Chondrocyte (in vitro differentiated cells): ENCODE data around the gene TUBB3. TPM values are rescaled to one million over a fixed set of nuclear protein-coding genes. Genes with fewer than 3 reads are reported as not detected.
"Not testable (repeated sequence)": the region's sequence is repeated elsewhere in the genome, so short reads cannot be mapped to it uniquely, and the experiment has no call there.

Experiments
- DNase-seq: peaks from one replicate; pipeline ENCODE4 v3.0.0; 2021; ENCODE audit warnings: mixed read lengths, low spot score
- H3K27ac Mint-ChIP-seq: one replicate; pipeline ENCODE4 v1.8.0; 2021; ENCODE audit warnings: mild to moderate bottlenecking, moderate library complexity, mixed read lengths; ENCODE audit not compliant: unreplicated experiment
- H3K27me3 Mint-ChIP-seq: 2 replicates; pipeline ENCODE4 v1.8.0; 2021; ENCODE audit warnings: low read depth, mixed read lengths
- H3K36me3 Mint-ChIP-seq: 2 replicates; pipeline ENCODE4 v1.8.0; 2021; ENCODE audit warnings: low read depth, mixed read lengths
- H3K4me1 Mint-ChIP-seq: 2 replicates; pipeline ENCODE4 v1.8.0; 2021; ENCODE audit warnings: low read depth, mild to moderate bottlenecking, mixed read lengths
- H3K4me3 Mint-ChIP-seq: one replicate; pipeline ENCODE4 v1.8.0; 2021; ENCODE audit warnings: mild to moderate bottlenecking, moderate library complexity, mixed read lengths; ENCODE audit not compliant: unreplicated experiment
- H3K9me3 Mint-ChIP-seq: 2 replicates; pipeline ENCODE4 v1.8.0; 2021; ENCODE audit warnings: low read depth, mixed read lengths
- long read RNA-seq: library from polyadenylated mRNA; stranded (forward); transcript quantifications from one replicate; pipeline ENCODE4 v2.0.0, GENCODE V29; 2021
- total RNA-seq: library from RNA; stranded (reverse); gene quantifications from 3 replicates; pipeline ENCODE4 v1.2.1, GENCODE V29; 2021
- TF ChIP-seq, protein P1 (sequence below): fragments of 200-600 bp; sonication (generic); IDR thresholded peaks from 2 replicates; pipeline ENCODE4 v1.5.0; 2021; ENCODE audit warnings: antibody characterized with exemption, mild to moderate bottlenecking, moderate library complexity

Gene TUBB3
- 97.1 to 117 TPM (median 104 TPM) in 3 replicates for total RNA-seq
- long read RNA-seq, transcript TUBB3-201 (4 exons, 1,769 nt), result major isoform, 83 of 103 reads
- long read RNA-seq, transcript TUBB3-206 (4 exons, 1,978 nt), result minor isoform, 8 of 103 reads
- long read RNA-seq, partial matches to known transcripts, result 0 of 103 reads
- long read RNA-seq, other reads (novel, unspliced or antisense), result 12 of 103 reads

- Mint-ChIP-seq H3K4me3 (peak within 1 kb of the TSS; percentile 89), H3K9me3 (no peaks in the 10 kb centered on the region), H3K27ac (peak within 1 kb of the TSS; percentile 100), H3K27me3 (no peaks in the 10 kb centered on the region), H3K4me1 (peaks cover 51% of the 10 kb centered on the region), H3K36me3 (no peaks in the 10 kb centered on the region)
- TF ChIP-seq, protein P1, sequence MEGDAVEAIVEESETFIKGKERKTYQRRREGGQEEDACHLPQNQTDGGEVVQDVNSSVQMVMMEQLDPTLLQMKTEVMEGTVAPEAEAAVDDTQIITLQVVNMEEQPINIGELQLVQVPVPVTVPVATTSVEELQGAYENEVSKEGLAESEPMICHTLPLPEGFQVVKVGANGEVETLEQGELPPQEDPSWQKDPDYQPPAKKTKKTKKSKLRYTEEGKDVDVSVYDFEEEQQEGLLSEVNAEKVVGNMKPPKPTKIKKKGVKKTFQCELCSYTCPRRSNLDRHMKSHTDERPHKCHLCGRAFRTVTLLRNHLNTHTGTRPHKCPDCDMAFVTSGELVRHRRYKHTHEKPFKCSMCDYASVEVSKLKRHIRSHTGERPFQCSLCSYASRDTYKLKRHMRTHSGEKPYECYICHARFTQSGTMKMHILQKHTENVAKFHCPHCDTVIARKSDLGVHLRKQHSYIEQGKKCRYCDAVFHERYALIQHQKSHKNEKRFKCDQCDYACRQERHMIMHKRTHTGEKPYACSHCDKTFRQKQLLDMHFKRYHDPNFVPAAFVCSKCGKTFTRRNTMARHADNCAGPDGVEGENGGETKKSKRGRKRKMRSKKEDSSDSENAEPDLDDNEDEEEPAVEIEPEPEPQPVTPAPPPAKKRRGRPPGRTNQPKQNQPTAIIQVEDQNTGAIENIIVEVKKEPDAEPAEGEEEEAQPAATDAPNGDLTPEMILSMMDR, result peak; percentile 29
- DNase-seq, result peak; percentile 93
These were observed at the start of gene TUBB3 for GRCh38 chr16:89922884-89923639. TSS of gene TUBB3 (plus strand) at chr16:89923342. CDS start at chr16:89923402, 60 bp downstream.

GRCh38 chr16:89873972-89874689 is 49.0 kb upstream of the TUBB3 start:
- Mint-ChIP-seq H3K9me3 (no peaks in the 10 kb centered on the region), H3K4me1 (peaks cover 17% of the 10 kb centered on the region), H3K27ac (peak overlapping the region; percentile 99), H3K36me3 (peaks cover 2% of the 10 kb centered on the region), H3K4me3 (peak overlapping the region; percentile 87), H3K27me3 (no peaks in the 10 kb centered on the region)
- TF ChIP-seq, protein P1, result no peak
- no peak for DNase-seq

DNA sequence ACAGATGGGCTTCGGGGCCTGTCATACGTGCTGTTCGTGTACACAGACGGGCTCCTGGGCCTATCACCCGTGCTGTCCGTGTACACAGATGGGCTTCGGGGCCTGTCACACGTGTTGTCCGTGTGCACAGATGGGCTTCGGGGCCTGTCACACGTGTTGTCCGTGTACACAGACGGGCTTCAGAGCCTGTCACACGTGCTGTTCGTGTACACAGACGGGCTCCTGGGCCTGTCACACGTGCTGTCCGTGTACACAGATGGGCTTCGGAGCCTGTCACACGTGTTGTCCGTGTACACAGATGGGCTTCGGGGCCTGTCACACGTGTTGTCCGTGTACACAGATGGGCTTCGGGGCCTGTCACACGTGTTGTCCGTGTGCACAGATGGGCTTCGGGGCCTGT is 44.0 kb upstream of the TUBB3 start:
- not testable (repeated sequence) for H3K27ac Mint-ChIP-seq, H3K27me3 Mint-ChIP-seq, H3K4me3 Mint-ChIP-seq, H3K9me3 Mint-ChIP-seq, DNase-seq
- Mint-ChIP-seq H3K36me3 (peaks cover 14% of the 10 kb centered on the region), H3K4me1 (peaks cover 12% of the 10 kb centered on the region)

GRCh38 chr16:89880477-89881367 is 42.4 kb upstream of the TUBB3 start:
- DNase-seq, result no peak
- TF ChIP-seq, protein P1, result no peak
- no peak overlapping the region for H3K27ac Mint-ChIP-seq
- H3K4me3 Mint-ChIP-seq, result no peak overlapping the region
- H3K4me1 Mint-ChIP-seq, result no peaks in the 10 kb centered on the region
- no peaks in the 10 kb centered on the region for H3K27me3 Mint-ChIP-seq
- H3K9me3 Mint-ChIP-seq, result no peaks in the 10 kb centered on the region
- H3K36me3 Mint-ChIP-seq, result peaks cover 21% of the 10 kb centered on the region

- H3K36me3 Mint-ChIP-seq, result peaks cover 21% of the 10 kb centered on the region
- H3K4me3 Mint-ChIP-seq, result no peak overlapping the region
These were observed 41.8 kb upstream of the TUBB3 start for GRCh38 chr16:89881368-89881730.

More at GRCh38 chr16:89881368-89881730, 41.8 kb upstream of the TUBB3 start:
- Mint-ChIP-seq H3K9me3 (no peaks in the 10 kb centered on the region), H3K27me3 (no peaks in the 10 kb centered on the region), H3K27ac (no peak overlapping the region), H3K4me1 (no peaks in the 10 kb centered on the region)
- no peak for DNase-seq
- TF ChIP-seq, protein P1, result no peak
